ENCODE results near the gene BCL2L1.
"Not testable (repeated sequence)": the region's sequence is repeated elsewhere in the genome, so short reads cannot be mapped to it uniquely, and the experiment has no call there.

The BCL2L1 gene

GRCh38 chr20:31722257-31723068, at the start of gene BCL2L1:
Gene BCL2L1 (minus strand): TSS chr20:31722868. CDS start chr20:31722218, 650 bp downstream.
- DNase-seq, result peak; percentile 70

GRCh38 chr20:31770243-31770642, 47.6 kb upstream of the BCL2L1 start:
- no peak for DNase-seq

- DNase-seq, result no peak
These were observed 47.0 kb upstream of the BCL2L1 start for GRCh38 chr20:31769681-31770080.

GRCh38 chr20:31767805-31768204, 45.1 kb upstream of the BCL2L1 start:
- no peak for DNase-seq

GRCh38 chr20:31764641-31765305, 42.1 kb upstream of the BCL2L1 start:
- no peak for DNase-seq

- no peak for DNase-seq
These were observed 38.0 kb upstream of the BCL2L1 start for GRCh38 chr20:31760519-31761240.

- no peak for DNase-seq
These were observed 37.3 kb upstream of the BCL2L1 start for GRCh38 chr20:31759836-31760518.

- DNase-seq, result no peak
These were observed 36.3 kb upstream of the BCL2L1 start for GRCh38 chr20:31758991-31759390.

- DNase-seq, result no peak
These were observed 35.9 kb upstream of the BCL2L1 start for GRCh38 chr20:31758521-31758920.

- no peak for DNase-seq
These were observed 34.6 kb upstream of the BCL2L1 start for GRCh38 chr20:31757254-31757653.

GRCh38 chr20:31751126-31751525, 28.5 kb upstream of the BCL2L1 start:
- DNase-seq, result no peak

- DNase-seq, result no peak
These were observed 26.6 kb upstream of the BCL2L1 start for GRCh38 chr20:31749223-31749622.

- no peak for DNase-seq
These were observed 25.0 kb upstream of the BCL2L1 start for GRCh38 chr20:31747640-31748039.

- DNase-seq, result not testable (repeated sequence)
These were observed 24.4 kb upstream of the BCL2L1 start for GRCh38 chr20:31747028-31747427.

GRCh38 chr20:31746068-31746878, 23.6 kb upstream of the BCL2L1 start:
- no peak for DNase-seq

GRCh38 chr20:31740656-31741323, 18.1 kb upstream of the BCL2L1 start:
- no peak for DNase-seq

- no peak for DNase-seq
These were observed 17.5 kb upstream of the BCL2L1 start for GRCh38 chr20:31740208-31740607.

GRCh38 chr20:31739550-31739977, 16.9 kb upstream of the BCL2L1 start:
- no peak for DNase-seq

GRCh38 chr20:31738729-31739549, 16.3 kb upstream of the BCL2L1 start, which contains the start of gene TPX2:
Gene TPX2 (plus strand): TSS chr20:31739290. CDS start chr20:31757477, 18,187 bp downstream.
- DNase-seq, result peak; percentile 90

GRCh38 chr20:31731321-31731717, 8.7 kb upstream of the BCL2L1 start:
- no peak for DNase-seq

All from CD4-positive, alpha-beta T cell treated with Interleukin-17A for 4 hours (primary cell).